ENCODE measurements around the gene MACROD2.

- TF ChIP-seq POLR2AphosphoS5 (IDR thresholded peaks at IDR 0.05; ENCODE audit: low read depth, low read length) (no peak), TAF1 (IDR thresholded peaks at IDR 0.05; ENCODE audit: low read depth, low read length) (no peak)
These were observed 1859.6 kb downstream of the MACROD2 start for GRCh38 chr20:15854911-15855310.
